GM18502 (cell line): ENCODE measurements around the gene DLX2.
"Not testable (repeated sequence)": the region's sequence is repeated elsewhere in the genome, so short reads cannot be mapped to it uniquely, and the experiment has no call there.

ENCODE experiments used
- ATAC-seq: cut with Tn5 transposase; IDR thresholded peaks from one replicate; pipeline ENCODE4 v1.9.1; 2021; ENCODE audit warnings: mild to moderate bottlenecking; ENCODE audit not compliant: unreplicated experiment, poor library complexity

DLX2 gene

GRCh38 chr2:172102391-172103359 is at the start of gene DLX2:
TSS of gene DLX2 (minus strand) at chr2:172102900. CDS start at chr2:172102538, 362 bp downstream.
- ATAC-seq, result peak; percentile 82

DNA sequence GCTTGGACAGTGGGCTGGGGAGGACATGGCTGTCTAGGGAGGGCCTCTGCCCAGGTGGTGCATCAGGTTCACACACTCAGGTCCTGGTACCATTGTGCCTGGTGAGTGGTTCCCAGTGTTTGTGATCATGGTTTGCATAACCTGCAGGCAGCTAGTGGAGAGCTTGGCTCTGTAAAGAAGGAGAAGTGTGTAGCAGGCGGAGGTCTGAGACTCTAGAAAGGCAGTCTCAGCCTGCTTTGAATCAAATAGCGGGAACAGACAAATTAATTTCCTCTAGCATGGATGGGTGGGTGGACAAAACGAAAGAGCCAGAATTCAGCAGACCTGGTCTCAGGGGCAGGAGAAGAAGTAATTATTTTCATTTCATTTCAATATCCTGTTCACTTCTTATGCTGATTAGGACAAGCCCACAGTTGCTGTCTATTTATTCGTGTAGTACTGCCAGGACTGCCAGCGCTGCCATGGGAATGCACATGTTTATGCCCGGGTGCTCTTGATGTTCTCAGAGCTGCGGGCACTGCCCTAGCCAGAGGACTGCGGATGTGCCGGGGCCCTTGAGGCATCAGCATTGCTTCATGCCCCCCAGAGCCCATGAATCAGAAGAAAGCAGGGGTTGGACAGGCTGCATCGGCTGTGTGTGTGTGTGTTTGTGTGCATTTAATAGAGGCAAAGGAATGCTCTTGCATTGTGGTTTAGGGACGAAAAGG is 45.4 kb upstream of the DLX2 start:
- ATAC-seq, result no peak

- ATAC-seq, result no peak
Observed at GRCh38 chr2:172143817-172144216, 41.1 kb upstream of the DLX2 start.

- ATAC-seq, result not testable (repeated sequence)
Observed at GRCh38 chr2:172138727-172139126, 36.0 kb upstream of the DLX2 start.

- ATAC-seq, result no peak
Observed at GRCh38 chr2:172137943-172138342, 35.2 kb upstream of the DLX2 start.

GRCh38 chr2:172137109-172137508 is 34.4 kb upstream of the DLX2 start:
- ATAC-seq, result no peak

DNA sequence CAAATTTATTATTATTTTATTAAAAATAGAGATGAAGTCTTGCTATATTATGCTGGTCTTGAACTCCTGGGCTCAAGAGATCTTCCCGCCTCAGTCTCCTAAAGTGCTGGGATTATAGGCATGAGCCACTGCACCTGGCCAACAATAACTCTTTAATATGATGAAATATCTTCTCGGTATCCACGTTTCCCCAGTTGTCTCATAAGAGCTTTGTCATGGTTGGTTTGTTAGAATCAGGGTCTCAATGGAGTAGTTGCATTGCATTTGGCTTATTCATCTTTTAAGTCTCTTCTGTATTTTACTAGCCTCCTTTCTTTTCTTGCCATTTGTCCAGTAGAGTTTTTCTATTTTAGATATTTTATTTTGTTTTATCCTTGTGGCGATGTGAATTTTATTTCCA is 32.7 kb upstream of the DLX2 start:
- no peak for ATAC-seq

GRCh38 chr2:172134270-172134669 is 31.6 kb upstream of the DLX2 start:
- ATAC-seq, result no peak

- ATAC-seq, result no peak
Observed at GRCh38 chr2:172131713-172132555, 29.2 kb upstream of the DLX2 start.

- ATAC-seq, result no peak
Observed at GRCh38 chr2:172129404-172129803, 26.7 kb upstream of the DLX2 start.

- ATAC-seq, result no peak
Observed at GRCh38 chr2:172128484-172128883, 25.8 kb upstream of the DLX2 start.

- no peak for ATAC-seq
Observed at GRCh38 chr2:172120118-172120517, 17.4 kb upstream of the DLX2 start.

DNA sequence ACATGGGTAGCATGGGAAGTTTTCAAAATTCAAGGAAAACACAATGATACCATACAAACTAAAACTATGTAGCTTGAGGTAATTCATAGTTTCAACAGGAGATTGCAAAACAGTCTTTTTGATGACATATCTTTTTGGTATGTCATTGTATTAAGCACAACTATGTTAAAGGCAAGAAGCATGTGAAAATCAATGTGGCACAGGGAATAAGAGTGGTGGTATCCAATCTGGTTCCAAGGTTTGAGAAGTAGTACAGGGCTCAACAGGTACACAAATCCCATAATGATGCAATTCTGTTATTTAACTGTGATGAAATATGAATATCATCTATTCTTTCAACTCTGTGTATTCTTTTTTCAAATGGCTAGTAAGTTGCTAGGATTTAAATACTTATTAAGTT is 16.4 kb upstream of the DLX2 start:
- ATAC-seq, result no peak

DNA sequence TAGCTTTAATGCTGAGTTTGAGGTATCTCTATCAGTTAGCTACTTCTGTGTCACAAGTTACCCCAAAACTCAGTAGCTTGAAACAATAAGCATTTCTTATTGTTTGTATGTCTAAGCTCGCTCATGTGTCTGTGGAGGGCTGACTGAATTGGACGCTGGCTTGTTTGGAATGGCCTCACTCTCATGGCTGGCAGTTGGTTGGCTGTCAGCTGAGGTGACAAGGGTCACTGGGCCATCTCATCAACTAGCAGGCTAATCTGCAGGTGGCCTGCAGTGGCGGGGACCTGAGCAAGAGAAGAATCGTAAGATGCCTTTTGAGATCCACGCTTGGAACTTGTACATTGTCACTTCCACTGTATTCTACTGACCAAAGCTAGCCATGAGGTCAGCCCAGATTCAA is 13.4 kb upstream of the DLX2 start:
- no peak for ATAC-seq

DNA sequence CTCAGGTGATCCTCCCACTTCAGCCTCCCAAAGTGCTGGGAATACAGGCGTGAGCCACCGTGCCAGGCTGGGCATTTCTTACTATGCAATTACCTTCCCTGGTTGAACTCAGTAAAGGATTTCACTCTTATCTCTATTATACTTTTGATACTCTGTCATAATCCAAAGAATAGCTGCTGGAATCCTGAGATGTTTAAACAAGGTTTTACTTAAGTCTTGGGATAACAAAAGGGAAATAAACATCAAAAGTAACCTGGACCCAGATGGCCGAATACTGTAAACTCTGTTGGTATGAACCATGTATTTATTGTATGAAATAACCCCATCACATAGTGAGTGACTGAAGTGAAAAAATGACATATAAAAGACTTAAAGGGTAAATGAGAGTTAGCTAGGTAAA is 11.9 kb upstream of the DLX2 start:
- ATAC-seq, result no peak

- not testable (repeated sequence) for ATAC-seq
Observed at GRCh38 chr2:172114176-172114575, 11.5 kb upstream of the DLX2 start.

- no peak for ATAC-seq
Observed at GRCh38 chr2:172113617-172114016, 10.9 kb upstream of the DLX2 start.

DNA sequence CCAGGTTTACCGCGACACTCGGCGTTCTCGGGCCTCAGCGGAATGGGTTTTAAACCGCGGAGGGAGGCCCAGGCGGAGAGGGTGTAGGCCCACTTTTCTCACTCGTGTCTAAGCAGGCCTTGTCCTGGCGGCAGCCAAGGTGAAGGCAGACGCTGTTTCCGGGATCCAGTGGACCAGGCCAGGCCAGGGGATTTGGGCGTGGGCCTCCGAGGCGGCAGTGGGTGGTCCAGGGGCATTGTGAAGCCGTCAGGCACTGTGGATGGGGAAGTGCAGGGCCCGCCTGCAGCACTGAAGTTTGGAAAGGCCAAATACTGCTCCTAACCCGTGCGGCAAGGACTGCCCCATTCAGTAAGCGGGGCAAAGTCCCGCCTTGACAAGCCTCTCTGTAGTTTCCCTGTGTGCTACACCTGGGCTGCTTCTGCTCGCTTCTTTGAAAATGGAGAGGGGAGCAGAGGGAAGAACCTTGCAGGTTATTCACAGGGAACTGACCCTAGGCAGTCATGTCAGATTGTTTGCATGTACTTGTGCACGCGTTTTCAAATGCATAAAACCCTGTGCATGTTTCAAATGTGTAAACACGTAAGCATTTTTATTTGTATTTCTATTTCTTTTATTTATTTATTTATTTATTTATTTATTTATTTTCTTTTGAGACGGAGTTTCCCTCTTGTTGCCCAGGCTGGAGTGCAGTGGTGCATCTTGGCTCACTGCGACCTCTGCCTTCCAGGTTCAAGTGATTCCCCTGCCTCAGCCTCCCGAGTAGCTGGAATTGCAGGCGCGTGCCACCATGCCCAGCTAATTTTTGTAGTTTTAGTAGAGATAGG is 7.5 kb upstream of the DLX2 start:
- no peak for ATAC-seq

GRCh38 chr2:172109256-172109987 is 6.7 kb upstream of the DLX2 start:
- ATAC-seq, result no peak
